Measurements from ENCODE around the gene ARHGEF17.

GRCh38 chr11:73259406-73260126 is 48.5 kb upstream of the ARHGEF17 start:
- TF ChIP-seq CTCF (IDR thresholded peaks at IDR 0.05) (no peak), POLR2A (IDR thresholded peaks at IDR 0.05) (no peak)

Data from Peyer's patch (tissue), 4 donors.